ENCODE results near the gene MOB4. TPM values are rescaled to one million over a fixed set of nuclear protein-coding genes. Genes with fewer than 3 reads are reported as not detected.

MOB4 gene
- total RNA-seq = 23.3 and 23.6 TPM in 2 replicates

GRCh38 chr2:197515739-197516392, at the start of gene MOB4:
Gene MOB4 (plus strand): TSS chr2:197516066. CDS start chr2:197516087, 21 bp downstream.

GRCh38 chr2:197499594-197500502, 16.0 kb upstream of the MOB4 start, which contains the start of the genes HSPD1 and HSPE1:
Gene HSPD1 (minus strand): TSS chr2:197499840. CDS start chr2:197498848, 992 bp downstream.
Gene HSPE1 (plus strand): TSS chr2:197500379. CDS start chr2:197500437, 58 bp downstream.

Other genes starting within 250 kb of the MOB4 start
- 4.9 and 6.0 TPM in 2 replicates for gene ANKRD44, start 205.3 kb upstream of the MOB4 start, total RNA-seq
- gene SF3B1, start 81.0 kb upstream of the MOB4 start, total RNA-seq = 163 and 188 TPM in 2 replicates
- 39.8 and 44.9 TPM in 2 replicates for gene COQ10B, start 62.5 kb upstream of the MOB4 start, total RNA-seq
- gene HSPD1, start 16.2 kb upstream of the MOB4 start, total RNA-seq = 182 and 183 TPM in 2 replicates
- 83.3 and 114 TPM in 2 replicates for gene HSPE1, start 15.7 kb upstream of the MOB4 start, total RNA-seq
- gene RFTN2, start 159.5 kb downstream of the MOB4 start, total RNA-seq = 6.9 and 10.5 TPM in 2 replicates
- gene MARS2, start 189.3 kb downstream of the MOB4 start, total RNA-seq = 1.8 and 2.3 TPM in 2 replicates

All from smooth muscle cell of bladder (primary cell).